Fibroblast of the aortic adventitia (primary cell): ENCODE results near the gene ISM2. TPM values are rescaled to one million over a fixed set of nuclear protein-coding genes. Genes with fewer than 3 reads are reported as not detected.

ENCODE experiments used
- DNase-seq: peaks from one replicate; pipeline ENCODE4 v3.0.0-alpha.2; 2010; ENCODE audit warnings: low read depth
- H3K4me3 ChIP-seq: 2 replicates; pipeline ENCODE4 v1.5.1; 2011; ENCODE audit warnings: low read depth, mild to moderate bottlenecking, control low read depth, low read length, moderate library complexity
- CTCF ChIP-seq: IDR thresholded peaks from 2 replicates; pipeline ENCODE4 v1.5.1; 2011; ENCODE audit warnings: mild to moderate bottlenecking, low read length, control low read depth, inconsistent platforms; ENCODE audit not compliant: insufficient read depth
- total RNA-seq: library from RNA; depleted of rRNA; stranded (reverse); fragments of >200 nt; gene quantifications from 2 replicates; pipeline ENCODE4 v1.2.3, GENCODE V29; 2012; ENCODE audit warnings: low replicate concordance

The ISM2 gene
- total RNA-seq, 1 donor, result 0.09 TPM

DNA sequence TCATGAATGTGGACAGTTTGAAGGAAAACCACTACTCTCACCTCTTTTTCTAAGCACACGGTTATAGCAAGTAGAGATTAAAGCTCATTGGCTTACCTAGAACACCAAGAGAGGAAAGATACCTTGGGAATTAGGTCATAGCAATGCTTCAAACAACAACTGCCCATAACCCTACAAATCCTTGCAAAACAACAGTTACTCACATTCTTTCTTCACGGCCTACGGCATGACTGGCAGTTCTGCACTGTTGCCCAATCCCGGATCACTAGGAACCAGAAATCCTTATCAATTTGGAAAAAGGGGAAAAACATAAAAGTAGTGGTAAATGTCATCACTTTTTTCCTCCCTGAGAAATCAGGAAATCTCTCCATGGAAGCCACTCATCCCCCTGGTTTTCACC lies 9.6 kb upstream of the ISM2 start:
- no peak for TF ChIP-seq CTCF
- peak; percentile 67 for DNase-seq
- no peak overlapping the region for H3K4me3 ChIP-seq

- no peak overlapping the region for H3K4me3 ChIP-seq
- TF ChIP-seq CTCF, result no peak
- DNase-seq, result no peak
Measured at GRCh38 chr14:77507762-77508161, 9.1 kb upstream of the ISM2 start.

- no peak for DNase-seq
- no peak overlapping the region for H3K4me3 ChIP-seq
- no peak for TF ChIP-seq CTCF
Measured at GRCh38 chr14:77505031-77505430, 6.4 kb upstream of the ISM2 start.

- TF ChIP-seq CTCF, result no peak
- DNase-seq, result no peak
- H3K4me3 ChIP-seq, result no peak overlapping the region
Measured at GRCh38 chr14:77503138-77503537, 4.5 kb upstream of the ISM2 start.

- no peak for DNase-seq
- H3K4me3 ChIP-seq, result no peak overlapping the region
- TF ChIP-seq CTCF, result no peak
Measured at GRCh38 chr14:77502109-77502782, 3.6 kb upstream of the ISM2 start.

GRCh38 chr14:77498984-77499527 lies 440 bp upstream of the ISM2 start:
- no peak for DNase-seq
- TF ChIP-seq CTCF, result no peak
- peak overlapping the region; percentile 59 for H3K4me3 ChIP-seq

GRCh38 chr14:77495334-77495733 lies 3.3 kb downstream of the ISM2 start:
- TF ChIP-seq CTCF, result no peak
- no peak overlapping the region for H3K4me3 ChIP-seq
- no peak for DNase-seq
